ENCODE measurements around the gene INPP4B. TPM values are rescaled to one million over a fixed set of nuclear protein-coding genes. Genes with fewer than 3 reads are reported as not detected.
"Not testable (repeated sequence)": the region's sequence is repeated elsewhere in the genome, so short reads cannot be mapped to it uniquely, and the experiment has no call there.

Gene INPP4B
- polyA plus RNA-seq, 6 donors from 2014 or later, result 0.13 to 0.39 (median 0.16) TPM; not detected in 1

DNA sequence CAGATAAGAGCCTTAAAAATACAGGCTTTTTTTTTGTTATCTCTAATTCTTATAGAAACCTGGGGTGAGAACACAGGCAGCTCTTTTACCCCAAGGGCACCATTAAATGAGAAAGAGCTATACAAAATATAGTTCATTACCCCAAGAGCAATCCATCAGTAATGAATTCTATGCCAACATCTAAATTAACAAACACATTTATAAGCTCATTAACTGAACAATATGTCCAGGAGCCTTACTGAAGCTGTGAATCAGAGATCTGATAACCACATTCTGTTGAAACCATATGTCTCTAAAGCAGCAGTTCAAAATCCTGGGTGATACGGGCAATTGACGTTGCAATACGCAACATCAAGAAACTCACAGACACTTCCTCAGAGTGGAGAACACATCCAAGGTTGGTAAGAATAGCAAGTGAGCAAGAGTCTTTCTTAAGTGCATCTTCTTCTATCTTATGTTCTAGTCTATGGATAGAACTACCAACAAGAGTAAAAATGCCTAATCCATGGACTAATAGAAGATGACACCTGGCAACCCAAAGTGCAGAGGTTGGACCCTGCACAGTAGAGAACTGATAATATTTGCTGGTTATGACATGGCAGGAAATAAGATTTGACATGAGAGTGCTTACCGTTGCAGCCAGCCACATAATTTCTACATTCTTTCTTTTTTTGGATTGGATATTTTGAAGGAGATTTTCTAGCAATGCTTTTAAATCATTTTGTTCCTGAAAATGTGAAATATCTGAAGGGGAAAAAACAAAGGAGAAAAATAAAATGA lies 760.4 kb downstream of the INPP4B start:
- DNase-seq (no peak), ATAC-seq (ENCODE audit: low read depth in 2 of 2) (no peak)
- H3K4me1 Mint-ChIP-seq, result no peaks in the 10 kb centered on the region
- H3K36me3 Mint-ChIP-seq, result no peaks in the 10 kb centered on the region
- no peak overlapping the region for H3K4me3 Mint-ChIP-seq
- no peaks in the 10 kb centered on the region for H3K27me3 Mint-ChIP-seq
- no peak overlapping the region for H3K27ac Mint-ChIP-seq
- no peaks in the 10 kb centered on the region for H3K9me3 Mint-ChIP-seq

DNA sequence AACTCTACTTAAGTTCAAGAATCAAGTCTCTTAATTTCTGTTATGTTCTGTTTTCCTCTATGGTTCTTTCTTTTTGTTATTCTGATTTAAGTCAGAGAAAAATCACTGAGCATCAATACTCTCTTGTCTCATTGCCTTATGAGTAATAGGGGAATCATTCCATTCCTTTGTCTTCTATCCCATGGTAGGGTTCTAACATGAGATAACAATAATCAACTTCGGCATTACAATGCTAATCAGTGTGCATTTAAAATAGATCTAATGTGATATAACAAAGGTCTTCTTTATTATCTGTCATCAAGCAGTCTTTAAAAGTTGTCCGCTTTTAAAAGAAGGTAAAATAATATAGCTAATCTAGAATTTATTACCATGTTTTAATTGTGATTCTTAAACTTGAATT lies 762.8 kb downstream of the INPP4B start:
- DNase-seq, result no peak
- Mint-ChIP-seq H3K27ac (no peak overlapping the region), H3K36me3 (no peaks in the 10 kb centered on the region), H3K27me3 (no peaks in the 10 kb centered on the region), H3K4me3 (no peak overlapping the region), H3K9me3 (no peaks in the 10 kb centered on the region), H3K4me1 (no peaks in the 10 kb centered on the region)
- ATAC-seq (ENCODE audit: low read depth in 2 of 2), result no peak

- no peaks in the 10 kb centered on the region for H3K4me1 Mint-ChIP-seq
- no peaks in the 10 kb centered on the region for H3K27me3 Mint-ChIP-seq
- no peak for ATAC-seq (ENCODE audit: low read depth in 2 of 2)
- H3K36me3 Mint-ChIP-seq, result no peaks in the 10 kb centered on the region
- H3K9me3 Mint-ChIP-seq, result no peaks in the 10 kb centered on the region
- no peak overlapping the region for H3K27ac Mint-ChIP-seq
- no peak for DNase-seq
- H3K4me3 Mint-ChIP-seq, result no peak overlapping the region
These were observed 765.1 kb downstream of the INPP4B start for GRCh38 chr4:142081025-142081424.

- no peak overlapping the region for H3K27ac Mint-ChIP-seq
- H3K36me3 Mint-ChIP-seq, result no peaks in the 10 kb centered on the region
- ATAC-seq (ENCODE audit: low read depth in 2 of 2) (no peak), DNase-seq (no peak)
- no peaks in the 10 kb centered on the region for H3K4me1 Mint-ChIP-seq
- no peak overlapping the region for H3K4me3 Mint-ChIP-seq
- H3K27me3 Mint-ChIP-seq, result no peaks in the 10 kb centered on the region
- no peaks in the 10 kb centered on the region for H3K9me3 Mint-ChIP-seq
These were observed 766.1 kb downstream of the INPP4B start for GRCh38 chr4:142079959-142080358.

DNA sequence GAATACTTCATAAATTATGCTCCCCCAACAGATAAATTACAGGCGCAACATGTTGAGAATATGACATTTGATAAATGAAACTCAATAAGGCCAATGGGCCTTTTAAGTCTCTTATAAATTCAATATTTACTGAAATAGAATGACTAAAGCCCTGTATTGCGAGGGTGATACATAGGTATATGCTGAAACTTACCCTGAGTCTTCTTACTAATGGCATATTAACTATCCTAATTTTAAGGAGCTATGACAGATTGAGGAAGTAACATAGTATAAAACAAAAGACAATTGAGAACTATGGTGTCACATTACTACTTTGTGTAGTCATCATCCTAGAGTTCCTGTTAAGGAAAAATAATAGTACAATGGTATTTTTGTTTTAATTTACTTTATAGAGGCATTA lies 769.1 kb downstream of the INPP4B start:
- Mint-ChIP-seq H3K27ac (no peak overlapping the region), H3K36me3 (no peaks in the 10 kb centered on the region), H3K4me1 (no peaks in the 10 kb centered on the region), H3K4me3 (no peak overlapping the region), H3K27me3 (no peaks in the 10 kb centered on the region), H3K9me3 (no peaks in the 10 kb centered on the region)
- ATAC-seq (ENCODE audit: low read depth in 2 of 2) (no peak), DNase-seq (no peak)

DNA sequence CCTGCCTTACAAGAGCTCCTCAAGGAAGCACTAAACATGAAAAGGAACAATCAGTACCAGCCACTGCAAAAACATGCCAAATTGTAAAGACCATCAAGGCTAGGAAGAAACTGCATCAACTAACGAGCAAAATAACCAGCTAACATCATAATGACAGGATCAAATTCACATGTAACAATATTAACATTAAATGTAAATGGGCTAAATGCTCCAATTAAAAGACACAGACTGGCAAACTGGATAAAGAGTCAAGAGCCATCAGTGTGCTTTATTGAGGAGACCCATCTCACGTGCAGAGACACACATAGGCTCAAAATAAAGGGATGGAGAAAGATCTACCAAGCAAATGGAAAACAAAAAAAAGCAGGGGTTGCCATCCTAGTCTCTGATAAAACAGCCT lies 777.8 kb downstream of the INPP4B start:
- not testable (repeated sequence) for H3K4me1 Mint-ChIP-seq; H3K27ac Mint-ChIP-seq; H3K4me3 Mint-ChIP-seq; ATAC-seq (ENCODE audit: low read depth in 2 of 2); DNase-seq; H3K27me3 Mint-ChIP-seq
- peaks cover 0 to 23% of the 10 kb centered on the region in 2 donors for H3K36me3 Mint-ChIP-seq
- H3K9me3 Mint-ChIP-seq, result peaks cover 10 to 43% (median 20%) of the 10 kb centered on the region in 7 donors

- not testable (repeated sequence) for ATAC-seq (ENCODE audit: low read depth in 2 of 2); H3K27me3 Mint-ChIP-seq; H3K4me3 Mint-ChIP-seq; H3K27ac Mint-ChIP-seq; H3K4me1 Mint-ChIP-seq; DNase-seq
- Mint-ChIP-seq H3K36me3 (peaks cover 0 to 23% of the 10 kb centered on the region in 2 donors), H3K9me3 (peaks cover 10 to 43% (median 20%) of the 10 kb centered on the region in 7 donors)
These were observed 779.5 kb downstream of the INPP4B start for GRCh38 chr4:142066562-142066961.

- DNase-seq (no peak), ATAC-seq (ENCODE audit: low read depth in 2 of 2) (no peak)
- Mint-ChIP-seq H3K9me3 (peaks cover 10 to 40% (median 17%) of the 10 kb centered on the region in 7 donors), H3K4me1 (no peaks in the 10 kb centered on the region), H3K27me3 (no peaks in the 10 kb centered on the region), H3K36me3 (peaks cover 0 to 23% of the 10 kb centered on the region in 2 donors), H3K27ac (no peak overlapping the region), H3K4me3 (no peak overlapping the region)
These were observed 780.9 kb downstream of the INPP4B start for GRCh38 chr4:142065086-142065647.

- Mint-ChIP-seq H3K4me1 (no peaks in the 10 kb centered on the region), H3K27me3 (no peaks in the 10 kb centered on the region), H3K36me3 (peaks cover 0 to 20% of the 10 kb centered on the region in 2 donors), H3K9me3 (peaks cover 8 to 33% (median 16%) of the 10 kb centered on the region in 7 donors), H3K4me3 (no peak overlapping the region), H3K27ac (no peak overlapping the region)
- no peak for DNase-seq
- ATAC-seq (ENCODE audit: low read depth in 2 of 2), result no peak
These were observed 781.9 kb downstream of the INPP4B start for GRCh38 chr4:142064181-142064580.

GRCh38 chr4:142045996-142046395 lies 800.1 kb downstream of the INPP4B start:
- Mint-ChIP-seq H3K9me3 (no peaks in the 10 kb centered on the region), H3K36me3 (no peaks in the 10 kb centered on the region), H3K4me3 (no peak overlapping the region), H3K27me3 (no peaks in the 10 kb centered on the region), H3K4me1 (no peaks in the 10 kb centered on the region), H3K27ac (no peak overlapping the region)
- ATAC-seq (ENCODE audit: low read depth in 2 of 2), result no peak
- no peak for DNase-seq

GRCh38 chr4:142044271-142044670 lies 801.8 kb downstream of the INPP4B start:
- ATAC-seq (ENCODE audit: low read depth in 2 of 2) (no peak), DNase-seq (no peak)
- Mint-ChIP-seq H3K27me3 (no peaks in the 10 kb centered on the region), H3K4me3 (no peak overlapping the region), H3K4me1 (no peaks in the 10 kb centered on the region), H3K36me3 (no peaks in the 10 kb centered on the region), H3K9me3 (no peaks in the 10 kb centered on the region), H3K27ac (no peak overlapping the region)

DNA sequence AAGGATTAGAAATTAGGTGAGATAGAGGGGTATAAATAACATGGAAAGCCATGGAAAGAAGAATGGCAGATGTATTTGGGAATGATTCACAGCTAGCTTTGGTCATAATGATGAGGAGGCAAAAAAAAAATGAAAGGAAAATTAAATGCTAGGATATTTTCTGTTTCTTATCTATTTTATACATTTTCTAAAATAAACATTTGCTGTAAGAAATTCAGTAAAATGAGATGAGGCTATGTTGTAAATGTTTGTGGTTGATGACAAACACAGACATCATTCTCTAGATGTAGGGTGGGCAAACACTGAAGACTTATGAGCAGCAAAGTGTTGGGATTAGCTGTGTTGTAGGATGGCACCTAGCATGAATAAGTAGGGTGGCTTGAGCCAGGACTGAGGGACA lies 802.6 kb downstream of the INPP4B start:
- H3K9me3 Mint-ChIP-seq, result no peaks in the 10 kb centered on the region

DNA sequence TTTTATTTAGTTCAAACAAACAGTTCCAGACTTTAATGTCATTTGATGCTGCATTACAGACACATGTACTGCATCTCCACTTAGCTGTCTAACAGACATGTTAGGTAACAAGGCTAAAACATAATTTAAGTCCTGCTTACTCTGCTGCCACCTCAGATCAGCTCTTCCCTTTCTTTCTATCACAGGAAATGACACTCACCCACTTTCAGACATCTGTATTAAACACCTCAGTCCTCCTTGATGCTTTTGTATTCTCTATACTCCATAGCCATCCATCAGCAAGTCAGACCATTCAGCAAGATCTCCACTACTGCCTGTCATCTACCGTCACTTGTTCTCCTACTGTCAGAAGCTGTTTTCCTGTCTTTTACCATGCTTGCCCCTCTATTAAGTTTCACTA lies 804.3 kb downstream of the INPP4B start:
- Mint-ChIP-seq H3K9me3 (no peaks in the 10 kb centered on the region), H3K36me3 (no peaks in the 10 kb centered on the region), H3K4me1 (no peaks in the 10 kb centered on the region), H3K27ac (no peak overlapping the region), H3K27me3 (peaks cover 0 to 4% (median 0%) of the 10 kb centered on the region in 3 donors), H3K4me3 (no peak overlapping the region)
- DNase-seq (no peak), ATAC-seq (ENCODE audit: low read depth in 2 of 2) (no peak)

More for the DNA sequence above, 802.6 kb downstream of the INPP4B start:
- Mint-ChIP-seq H3K36me3 (no peaks in the 10 kb centered on the region), H3K4me1 (no peaks in the 10 kb centered on the region), H3K4me3 (no peak overlapping the region), H3K27ac (no peak overlapping the region), H3K27me3 (peaks cover 0 to 1% (median 0%) of the 10 kb centered on the region in 3 donors)
- no peak for DNase-seq
- ATAC-seq (ENCODE audit: low read depth in 2 of 2), result no peak

GRCh38 chr4:142040043-142040442 lies 806.1 kb downstream of the INPP4B start:
- Mint-ChIP-seq H3K27ac (no peak overlapping the region), H3K36me3 (no peaks in the 10 kb centered on the region), H3K4me1 (no peaks in the 10 kb centered on the region), H3K27me3 (peaks cover 0 to 4% (median 0%) of the 10 kb centered on the region in 3 donors), H3K9me3 (no peaks in the 10 kb centered on the region), H3K4me3 (no peak overlapping the region)
- no peak for ATAC-seq (ENCODE audit: low read depth in 2 of 2)
- no peak for DNase-seq
